B cell (primary cell): ENCODE measurements around the gene PAX6. TPM values are rescaled to one million over a fixed set of nuclear protein-coding genes. Genes with fewer than 3 reads are reported as not detected.

Experiments
- ATAC-seq: fragments of 200-7000 bp; cut with Tn5 transposase; one replicate; pipeline ENCODE4 v1.10.0; 2021; ENCODE audit warnings: low read depth, mild to moderate bottlenecking, moderate number of reproducible peaks, moderate library complexity
- CTCF ChIA-PET: fragments of 350-600 bp; sonication (Branson Sonifier 250); formaldehyde crosslinking; loops from one replicate; lab custom pipeline; 2021; ENCODE audit warnings: antibody characterized with exemption, inconsistent platforms; lab: Charles Lee
- POLR2A ChIA-PET: fragments of 350-600 bp; sonication (Branson Sonifier 250); formaldehyde crosslinking; loops from one replicate; lab custom pipeline; 2021; ENCODE audit warnings: antibody characterized with exemption; lab: Charles Lee
- DNase-seq: peaks from one replicate; pipeline ENCODE4 v3.0.0; 2013
- H2AFZ ChIP-seq: 2 replicates; pipeline ENCODE4 v1.6.1; 2012; ENCODE audit warnings: mild to moderate bottlenecking, low read depth, low read length; ENCODE audit not compliant: insufficient read depth, poor library complexity, severe bottlenecking
- H3K27ac ChIP-seq, 2 donors: 1 replicate in 1 of 2; 2 replicates in 1 of 2; pipeline ENCODE4 v1.5.1; 2012 to 2013; ENCODE audit warnings: low read length in 2 of 2, mild to moderate bottlenecking in 2 of 2, moderate library complexity in 1 of 2
- H3K27me3 ChIP-seq, 4 experiments: fragments of 200-600 bp in 1 of 4; sonication (generic) in 1 of 4; replicated peaks in 1 of 4; 1 replicate in 2 of 4; 2 replicates in 2 of 4; pipeline versions ENCODE4 v1.6.1 to v1.7.0; 2013 to 2016; ENCODE audit warnings: low read length in 3 of 4, mild to moderate bottlenecking in 2 of 4, mixed read lengths in 1 of 4, moderate library complexity in 1 of 4; ENCODE audit not compliant: insufficient read depth in 4 of 4, control insufficient read depth in 3 of 4; ENCODE audit errors: control extremely low read depth in 1 of 4
- H3K36me3 ChIP-seq, 2 experiments: replicated peaks in 1 of 2; 1 replicate in 1 of 2; 2 replicates in 1 of 2; pipeline versions ENCODE4 v1.6.1 to v1.7.1; 2013; ENCODE audit warnings: low read length in 1 of 2; ENCODE audit not compliant: insufficient read depth in 2 of 2, control insufficient read depth in 1 of 2; ENCODE audit errors: control extremely low read depth in 1 of 2, extremely low read depth in 1 of 2
- H3K4me1 ChIP-seq, 2 donors: fragments of 200-600 bp in 1 of 2; sonication (generic) in 1 of 2; 1 replicate in 1 of 2; 2 replicates in 1 of 2; pipeline versions ENCODE4 v1.5.1 to v1.6.1; 2013 to 2017; ENCODE audit warnings: low read length in 2 of 2; ENCODE audit not compliant: control insufficient read depth in 2 of 2, insufficient read depth in 2 of 2
- H3K4me2 ChIP-seq: replicated peaks from 2 replicates; pipeline ENCODE3; 2012; ENCODE audit warnings: mild to moderate bottlenecking, low read depth, low read length; ENCODE audit not compliant: poor library complexity, severe bottlenecking
- H3K4me3 ChIP-seq, 5 experiments: fragments of 200-600 bp in 1 of 5; sonication (generic) in 1 of 5; 1 replicate in 3 of 5; 2 replicates in 2 of 5; pipeline versions ENCODE4 v1.5.1 to v1.7.0; 2011 to 2016; ENCODE audit warnings: low read length in 4 of 5, mild to moderate bottlenecking in 4 of 5, low read depth in 2 of 5, control low read depth in 1 of 5, moderate library complexity in 1 of 5; ENCODE audit not compliant: insufficient read depth in 1 of 5; ENCODE audit errors: control extremely low read depth in 1 of 5, extremely low read depth in 1 of 5
- H3K79me2 ChIP-seq: fragments of 200-600 bp; sonication (generic); one replicate; pipeline ENCODE4 v1.6.0; 2016; ENCODE audit warnings: low read length; ENCODE audit not compliant: control insufficient read depth, insufficient read depth
- H3K9ac ChIP-seq: fragments of 200-600 bp; sonication (generic); 2 replicates; pipeline ENCODE4 v1.6.1; 2017; ENCODE audit warnings: mild to moderate bottlenecking, low read length, moderate library complexity
- H3K9me3 ChIP-seq, 3 donors: one replicate each; pipeline versions ENCODE4 v1.6.1 to v1.7.1; 2013; ENCODE audit warnings: low read length in 2 of 3; ENCODE audit not compliant: control insufficient read depth in 2 of 3, insufficient read depth in 1 of 3; ENCODE audit errors: control extremely low read depth in 1 of 3
- H4K20me1 ChIP-seq: 2 replicates; pipeline ENCODE4 v1.6.0; 2012; ENCODE audit warnings: mild to moderate bottlenecking, low read length; ENCODE audit not compliant: insufficient read depth, control insufficient read depth, poor library complexity, severe bottlenecking
- H3K27ac Mint-ChIP-seq: one replicate; pipeline ENCODE4 v1.8.0; 2021; ENCODE audit warnings: mixed read lengths
- H3K27me3 Mint-ChIP-seq: one replicate; pipeline ENCODE4 v1.8.0; 2021; ENCODE audit warnings: mixed read lengths
- H3K4me1 Mint-ChIP-seq: one replicate; pipeline ENCODE4 v1.8.0; 2021; ENCODE audit warnings: mixed read lengths
- H3K4me3 Mint-ChIP-seq: one replicate; pipeline ENCODE4 v1.8.0; 2021; ENCODE audit warnings: mixed read lengths
- H3K9me3 Mint-ChIP-seq: one replicate; pipeline ENCODE4 v1.8.0; 2022; ENCODE audit warnings: mixed read lengths; ENCODE audit not compliant: insufficient read depth
- CTCF ChIP-seq: fragments of 200-600 bp; IDR thresholded peaks from one replicate; pipeline ENCODE4 v1.8.0; 2022; ENCODE audit warnings: antibody characterized with exemption, mild to moderate bottlenecking
- EZH2 ChIP-seq: IDR thresholded peaks from 2 replicates; pipeline ENCODE4 v1.6.1; 2012; ENCODE audit warnings: borderline replicate concordance, low read depth, mild to moderate bottlenecking, moderate library complexity, low read length; ENCODE audit not compliant: insufficient read depth, poor library complexity, severe bottlenecking
- WGBS: methylation state at CpG from one replicate; pipeline ENCODE4 v1.1.5; 2013; ENCODE audit warnings: missing lambda C conversion rate; ENCODE audit not compliant: insufficient coverage; 5-methylcytosine and 5-hydroxymethylcytosine counted together
- intact Hi-C: fragments of 100-400 bp; cut with micrococcal nuclease; formaldehyde crosslinking; loops from one replicate; pipeline ENCODE4 v1.10.0; 2022
- polyA plus RNA-seq: library from polyadenylated mRNA; depleted of rRNA; stranded (reverse); fragments of >200 nt; gene quantifications from 2 replicates; pipeline ENCODE4 v1.2.3, GENCODE V29; 2012
- total RNA-seq, 2 donors: library from RNA; stranded (reverse); fragments of 120-200 nt in 1 of 2; gene quantifications; 1 replicate in 1 of 2; 2 replicates in 1 of 2; pipeline versions ENCODE4 v1.2.3 to v1.2.4, GENCODE V29; 2013 to 2022

The PAX6 gene
- total and polyA plus RNA-seq, 2 donors (not counting 1 experiment from before 2014, with no cell fraction given), result not detected

- H3K9ac ChIP-seq, result no peak overlapping the region
- H3K79me2 ChIP-seq, result no peaks in the 10 kb centered on the region
- no peaks in the 10 kb centered on the region for H3K36me3 ChIP-seq
- ATAC-seq, result no peak
- Mint-ChIP-seq H3K9me3 (no peaks in the 10 kb centered on the region), H3K27ac (no peak overlapping the region), H3K27me3 (peaks cover 63% of the 10 kb centered on the region), H3K4me3 (no peak overlapping the region), H3K4me1 (peaks cover 10% of the 10 kb centered on the region)
- H3K4me3 ChIP-seq, result no peak overlapping the region
- CTCF ChIA-PET, result no interaction called here
- WGBS, result 24% methylated on average over 19 of the region's 24 CpGs
- no peak overlapping the region for H3K27ac ChIP-seq
- POLR2A ChIA-PET, result no interaction called here
- H2AFZ ChIP-seq, result no peak overlapping the region
- peaks cover 0 to 15% of the 10 kb centered on the region in 2 donors for H3K4me1 ChIP-seq
- intact Hi-C loops, result no loop called here
- H3K27me3 ChIP-seq, result peaks cover 0 to 91% (median 82%) of the 10 kb centered on the region in 4 experiments
- H3K4me2 ChIP-seq, result no peak overlapping the region
- no peak for TF ChIP-seq CTCF
- no peak for TF ChIP-seq EZH2
- no peaks in the 10 kb centered on the region for H4K20me1 ChIP-seq
- H3K9me3 ChIP-seq, result peaks cover 0 to 65% (median 2%) of the 10 kb centered on the region in 3 donors
- DNase-seq, result peak; percentile 3
Measured at GRCh38 chr11:31823644-31824331, 12.7 kb upstream of the PAX6 start.

GRCh38 chr11:31822927-31823643 lies 12.0 kb upstream of the PAX6 start:
- POLR2A ChIA-PET, result no interaction called here
- H3K27ac ChIP-seq, result no peak overlapping the region
- H3K4me1 ChIP-seq, result peaks cover 3 to 22% of the 10 kb centered on the region in 2 donors
- no peak overlapping the region for H2AFZ ChIP-seq
- DNase-seq (peak; percentile 5), ATAC-seq (no peak)
- H3K79me2 ChIP-seq, result no peaks in the 10 kb centered on the region
- H3K36me3 ChIP-seq, result no peaks in the 10 kb centered on the region
- TF ChIP-seq EZH2, result no peak
- no peak for TF ChIP-seq CTCF
- H3K4me1 Mint-ChIP-seq, result peaks cover 11% of the 10 kb centered on the region
- no peak overlapping the region for H3K27ac Mint-ChIP-seq
- H3K4me2 ChIP-seq, result no peak overlapping the region
- intact Hi-C loops, result no loop called here
- CTCF ChIA-PET, result no interaction called here
- H3K9me3 Mint-ChIP-seq, result no peaks in the 10 kb centered on the region
- peaks cover 0 to 96% (median 84%) of the 10 kb centered on the region in 4 experiments for H3K27me3 ChIP-seq
- peaks cover 61% of the 10 kb centered on the region for H3K27me3 Mint-ChIP-seq
- no peak overlapping the region for H3K9ac ChIP-seq
- no peak overlapping the region for H3K4me3 Mint-ChIP-seq
- H4K20me1 ChIP-seq, result no peaks in the 10 kb centered on the region
- H3K4me3 ChIP-seq, result no peak overlapping the region
- peaks cover 0 to 72% (median 2%) of the 10 kb centered on the region in 3 donors for H3K9me3 ChIP-seq
- 31% methylated on average over 14 of the region's 14 CpGs for WGBS
